Vagina (tissue), 2 donors: ENCODE results near the gene PCDH20. TPM values are rescaled to one million over a fixed set of nuclear protein-coding genes. Genes with fewer than 3 reads are reported as not detected.

Source experiments
- DNase-seq, 2 donors: peaks; one replicate each; pipeline ENCODE4 v3.0.0-alpha.2; 2017; ENCODE audit errors: extremely low spot score in 2 of 2
- H3K27ac ChIP-seq: fragments of 200-600 bp; sonication (generic); one replicate; pipeline ENCODE4 v1.5.1; 2019
- H3K27me3 ChIP-seq: fragments of 200-600 bp; sonication (generic); one replicate; pipeline ENCODE4 v1.5.1; 2019
- H3K36me3 ChIP-seq, 2 donors: fragments of 200-600 bp; sonication (generic); one replicate each; pipeline ENCODE4 v1.5.1; 2017 to 2019
- H3K4me1 ChIP-seq: fragments of 200-600 bp; sonication (generic); one replicate; pipeline ENCODE4 v1.5.1; 2019
- H3K4me3 ChIP-seq, 2 donors: fragments of 200-600 bp; sonication (generic); 1 replicate in 1 of 2; 2 replicates in 1 of 2; pipeline ENCODE4 v1.5.1; 2016 to 2019
- H3K9me3 ChIP-seq: fragments of 200-600 bp; sonication (generic); one replicate; pipeline ENCODE4 v1.5.1; 2019
- POLR2A ChIP-seq, 2 donors: fragments of 450-650 bp; IDR thresholded peaks; one replicate each; pipeline ENCODE4 v1.6.1; 2017; ENCODE audit warnings: antibody characterized with exemption in 2 of 2, mild to moderate bottlenecking in 2 of 2, moderate library complexity in 2 of 2
- POLR2AphosphoS5 ChIP-seq, 2 donors: sonication (generic); formaldehyde crosslinking; IDR thresholded peaks; one replicate each; pipeline ENCODE4 v1.9.0; 2017; ENCODE audit warnings: antibody characterized with exemption in 2 of 2, mild to moderate bottlenecking in 2 of 2, low read depth in 1 of 2; ENCODE audit not compliant: insufficient read depth in 1 of 2
- intact Hi-C: fragments of 100-400 bp; cut with DNase I; formaldehyde crosslinking; loops from one replicate; pipeline ENCODE4 v1.15.1; 2023
- total RNA-seq: library from RNA; depleted of rRNA; stranded (reverse); fragments of >200 nt; gene quantifications from one replicate; pipeline ENCODE4 v1.2.3, GENCODE V29; 2016
- TF ChIP-seq, protein P1 (sequence below), 3 experiments: fragments of 450-650 bp in 2 of 3; fragments of 200-600 bp in 1 of 3; sonication (generic) in 1 of 3; IDR thresholded peaks; one replicate each; pipeline ENCODE4 v1.5.1; 2017 to 2019; ENCODE audit warnings: antibody characterized with exemption in 3 of 3, mild to moderate bottlenecking in 2 of 3, moderate library complexity in 2 of 3

Gene PCDH20
- total RNA-seq, 1 donor from 2014 or later = 0.98 TPM

DNA sequence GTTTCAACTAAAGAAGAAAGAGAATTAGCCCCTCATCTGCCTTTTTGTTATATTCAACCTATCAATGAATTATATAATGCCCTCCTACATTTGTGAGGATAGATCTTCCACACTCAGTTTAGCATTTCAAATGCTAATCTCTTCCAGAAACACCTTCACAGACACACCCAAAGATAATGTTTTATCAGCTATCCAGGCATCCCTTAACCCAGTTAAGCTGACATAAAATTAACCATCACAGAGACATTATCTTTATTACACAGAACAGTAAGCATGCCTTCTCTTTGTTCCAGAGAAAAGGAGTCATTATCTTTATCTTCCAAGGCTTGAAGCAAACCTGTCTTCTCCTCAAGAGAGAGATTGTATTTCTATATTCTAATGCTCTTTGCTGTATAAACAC is 53.1 kb downstream of the PCDH20 start:
- intact Hi-C loops = no loop called here
- no peaks in the 10 kb centered on the region for H3K9me3 ChIP-seq
- no peaks in the 10 kb centered on the region for H3K4me1 ChIP-seq
- DNase-seq = no peak
- H3K36me3 ChIP-seq = no peaks in the 10 kb centered on the region
- H3K27me3 ChIP-seq = no peaks in the 10 kb centered on the region
- no peak overlapping the region for H3K4me3 ChIP-seq
- TF ChIP-seq POLR2AphosphoS5 (IDR thresholded peaks at IDR 0.05; ENCODE audit: insufficient read depth in 1 of 2, low read depth in 1 of 2) = no peak
- TF ChIP-seq, protein P1, sequence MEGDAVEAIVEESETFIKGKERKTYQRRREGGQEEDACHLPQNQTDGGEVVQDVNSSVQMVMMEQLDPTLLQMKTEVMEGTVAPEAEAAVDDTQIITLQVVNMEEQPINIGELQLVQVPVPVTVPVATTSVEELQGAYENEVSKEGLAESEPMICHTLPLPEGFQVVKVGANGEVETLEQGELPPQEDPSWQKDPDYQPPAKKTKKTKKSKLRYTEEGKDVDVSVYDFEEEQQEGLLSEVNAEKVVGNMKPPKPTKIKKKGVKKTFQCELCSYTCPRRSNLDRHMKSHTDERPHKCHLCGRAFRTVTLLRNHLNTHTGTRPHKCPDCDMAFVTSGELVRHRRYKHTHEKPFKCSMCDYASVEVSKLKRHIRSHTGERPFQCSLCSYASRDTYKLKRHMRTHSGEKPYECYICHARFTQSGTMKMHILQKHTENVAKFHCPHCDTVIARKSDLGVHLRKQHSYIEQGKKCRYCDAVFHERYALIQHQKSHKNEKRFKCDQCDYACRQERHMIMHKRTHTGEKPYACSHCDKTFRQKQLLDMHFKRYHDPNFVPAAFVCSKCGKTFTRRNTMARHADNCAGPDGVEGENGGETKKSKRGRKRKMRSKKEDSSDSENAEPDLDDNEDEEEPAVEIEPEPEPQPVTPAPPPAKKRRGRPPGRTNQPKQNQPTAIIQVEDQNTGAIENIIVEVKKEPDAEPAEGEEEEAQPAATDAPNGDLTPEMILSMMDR (IDR thresholded peaks at IDR 0.05) = no peak
- TF ChIP-seq POLR2A (IDR thresholded peaks at IDR 0.05) = no peak
- no peak overlapping the region for H3K27ac ChIP-seq
